HG03060 (cell line): ENCODE results near the gene RPE65.
"Not testable (repeated sequence)": the region's sequence is repeated elsewhere in the genome, so short reads cannot be mapped to it uniquely, and the experiment has no call there.

ENCODE experiments used
- ATAC-seq: cut with Tn5 transposase; IDR thresholded peaks from one replicate; pipeline ENCODE4 v1.9.1; 2021; ENCODE audit warnings: low read depth, moderate number of reproducible peaks; ENCODE audit not compliant: unreplicated experiment

RPE65 gene

DNA sequence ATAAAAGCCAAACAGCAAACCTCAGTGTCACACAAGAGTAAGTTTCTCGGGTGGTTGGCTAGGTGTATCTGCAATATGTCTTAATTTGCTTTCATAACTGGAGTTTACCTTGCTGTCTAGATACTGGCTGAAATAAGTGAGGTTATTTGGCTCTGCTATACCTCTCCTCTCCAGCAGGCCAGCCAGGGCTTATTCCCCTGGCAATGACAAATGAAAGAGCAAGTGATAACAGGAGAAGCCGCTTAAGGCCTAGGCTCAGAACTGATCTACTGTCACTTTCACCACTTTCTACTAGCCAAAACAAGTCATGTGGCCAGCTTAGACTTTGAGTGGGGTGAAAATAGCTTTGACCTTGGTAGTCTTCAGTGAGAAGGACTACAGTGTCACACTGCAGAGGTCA lies 4.8 kb upstream of the RPE65 start:
- ATAC-seq = no peak

- no peak for ATAC-seq
Measured at GRCh38 chr1:68453060-68453670, 3.4 kb upstream of the RPE65 start.

GRCh38 chr1:68448365-68448764 lies 1.4 kb downstream of the RPE65 start:
- ATAC-seq = no peak

GRCh38 chr1:68445709-68446108 lies 4.0 kb downstream of the RPE65 start:
- ATAC-seq = no peak

DNA sequence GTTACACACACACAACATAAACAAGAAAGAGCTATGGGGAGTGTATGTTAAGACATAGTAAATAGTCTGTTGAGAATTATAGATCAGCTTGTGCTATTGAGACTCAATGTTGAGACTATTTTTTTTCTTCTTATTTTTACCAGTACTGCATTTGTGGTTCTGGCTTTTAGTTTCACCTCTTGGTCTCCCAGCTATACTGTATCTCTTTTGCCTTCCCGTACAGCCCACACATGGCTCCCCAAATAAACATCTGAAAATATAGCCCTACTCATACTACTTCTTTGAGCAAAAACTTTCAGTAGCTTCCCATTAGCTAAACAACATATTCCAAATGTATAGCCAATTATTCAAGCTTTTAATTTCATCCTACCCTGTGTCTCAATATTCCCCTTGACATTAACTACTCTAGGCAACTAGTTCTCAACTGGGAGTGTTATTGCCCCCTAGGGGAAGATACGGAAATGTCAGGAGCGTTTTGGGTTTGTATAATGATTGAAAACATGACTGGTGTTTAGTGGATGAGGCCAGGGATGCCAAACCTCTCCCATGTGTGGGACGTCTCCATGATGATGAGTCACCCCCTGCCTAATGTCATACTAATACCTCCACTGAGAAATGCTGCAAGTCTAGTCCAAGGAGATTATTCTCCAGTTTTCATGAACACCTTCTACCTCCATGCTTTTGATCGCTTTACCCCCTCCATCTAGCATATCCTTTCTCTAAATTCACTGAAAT lies 6.8 kb downstream of the RPE65 start:
- ATAC-seq = peak; percentile 62

GRCh38 chr1:68442006-68442405 lies 7.7 kb downstream of the RPE65 start:
- no peak for ATAC-seq

- no peak for ATAC-seq
Measured at GRCh38 chr1:68438310-68438709, 11.4 kb downstream of the RPE65 start.

DNA sequence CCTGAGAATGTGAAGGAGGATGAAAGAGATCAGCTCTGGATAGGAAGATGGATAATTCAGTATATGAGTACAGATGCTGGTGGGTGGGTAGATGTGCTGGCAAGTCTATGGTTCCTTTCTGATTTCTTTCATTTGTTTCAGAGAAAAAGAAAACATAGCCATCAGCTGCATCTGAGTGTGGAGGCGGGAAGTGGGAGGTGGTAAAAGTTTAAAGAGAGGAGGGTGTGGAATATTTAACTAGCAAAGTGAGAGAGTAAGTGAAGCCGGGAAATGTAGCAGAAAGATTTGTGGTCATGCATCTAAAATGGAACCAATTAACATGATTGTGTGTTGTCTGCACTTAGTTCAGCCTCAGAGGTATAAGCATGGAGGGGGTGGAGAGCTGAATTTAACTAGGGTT lies 16.4 kb downstream of the RPE65 start:
- no peak for ATAC-seq

DNA sequence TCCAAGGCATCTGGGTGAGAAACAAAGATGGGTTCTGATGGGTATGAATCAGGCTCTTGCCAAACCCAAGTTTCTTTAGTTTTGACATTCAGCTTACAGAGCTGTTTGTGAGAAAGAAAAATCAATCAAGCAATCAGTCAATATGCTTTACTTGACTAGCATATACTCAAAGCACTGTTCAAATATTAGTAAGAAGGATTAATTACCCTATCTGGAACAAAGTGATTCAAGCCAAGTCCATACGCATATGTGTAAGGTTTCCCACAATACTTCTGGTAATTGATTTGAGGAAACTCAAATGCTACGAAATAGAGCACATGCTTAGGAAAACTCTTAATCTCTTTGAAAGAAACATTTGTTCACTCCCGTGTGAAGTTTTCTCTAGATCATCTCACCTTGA lies 18.7 kb downstream of the RPE65 start:
- no peak for ATAC-seq

- ATAC-seq = no peak
Measured at GRCh38 chr1:68429233-68429808, 20.4 kb downstream of the RPE65 start.

DNA sequence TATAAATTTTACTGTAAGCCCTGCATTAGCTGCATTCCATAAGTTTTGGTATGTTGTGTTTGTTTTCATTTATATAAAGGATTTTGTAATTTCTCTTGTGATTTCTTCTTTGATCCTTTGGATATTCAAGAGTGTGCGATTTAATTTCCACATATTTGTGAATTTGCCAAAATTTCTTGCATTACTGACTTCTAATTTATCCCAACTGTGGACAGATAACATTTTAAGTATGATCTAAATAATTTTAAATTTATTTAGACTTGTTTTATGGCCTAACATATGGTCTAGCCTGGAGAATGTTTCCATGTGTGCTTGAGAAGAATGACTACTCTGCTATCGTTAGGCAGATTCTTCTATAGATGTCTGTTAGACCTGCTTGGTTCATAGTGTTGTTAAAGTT lies 23.2 kb downstream of the RPE65 start:
- ATAC-seq = no peak

- ATAC-seq = no peak
Measured at GRCh38 chr1:68421350-68421749, 28.4 kb downstream of the RPE65 start.

- no peak for ATAC-seq
Measured at GRCh38 chr1:68409426-68409825, 40.3 kb downstream of the RPE65 start.

GRCh38 chr1:68401506-68401905 lies 48.2 kb downstream of the RPE65 start:
- no peak for ATAC-seq

- ATAC-seq = not testable (repeated sequence)
Measured at GRCh38 chr1:68395575-68395974, 54.2 kb downstream of the RPE65 start.

DNA sequence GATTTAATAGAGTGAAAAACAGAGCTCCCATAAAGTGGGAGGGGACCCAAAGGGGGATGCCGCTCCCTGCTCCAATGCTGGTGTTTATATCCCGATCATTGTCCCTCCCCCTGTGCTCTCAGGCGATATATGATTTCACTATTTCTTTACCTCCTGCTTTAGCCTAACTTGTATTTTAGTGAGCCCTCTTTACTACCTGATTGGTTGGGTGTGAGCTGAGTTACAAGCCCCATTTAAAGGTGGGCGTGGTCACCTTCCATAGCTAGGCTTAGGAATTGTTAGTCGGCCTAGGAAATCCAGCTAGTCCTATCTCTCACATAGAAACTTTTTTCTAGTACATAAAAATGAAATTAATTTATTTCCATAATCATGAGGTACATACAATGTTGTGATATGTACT lies 57.3 kb downstream of the RPE65 start:
- not testable (repeated sequence) for ATAC-seq

GRCh38 chr1:68385798-68386524 lies 63.8 kb downstream of the RPE65 start:
- ATAC-seq = not testable (repeated sequence)

DNA sequence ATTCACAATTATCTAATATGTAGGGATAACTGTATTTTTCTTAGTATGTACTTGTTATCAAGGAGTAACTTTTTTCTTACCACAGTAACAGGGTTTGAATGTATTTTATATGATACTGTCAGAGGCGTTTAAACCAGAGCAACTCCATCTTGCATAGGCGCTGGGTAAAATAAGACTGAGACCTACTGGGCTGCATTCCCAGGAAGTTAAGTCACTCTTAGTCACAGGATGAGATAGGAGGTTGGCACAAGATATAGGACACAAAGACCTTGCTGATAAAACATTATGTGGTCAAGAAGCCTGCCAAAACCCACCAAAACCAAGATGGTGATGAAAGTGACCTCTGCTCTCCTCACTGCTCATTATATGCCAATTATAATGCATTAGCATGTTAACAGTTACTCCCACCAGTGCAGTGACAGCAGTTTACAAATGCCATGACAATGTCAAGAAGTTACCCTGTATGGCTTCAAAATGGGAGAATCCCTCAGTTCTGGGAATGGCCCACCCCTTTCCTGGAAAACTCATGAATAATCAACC lies 64.8 kb downstream of the RPE65 start:
- ATAC-seq = no peak

- ATAC-seq = no peak
Measured at GRCh38 chr1:68384321-68384813, 65.4 kb downstream of the RPE65 start.

GRCh38 chr1:68383092-68383491 lies 66.7 kb downstream of the RPE65 start:
- no peak for ATAC-seq

DNA sequence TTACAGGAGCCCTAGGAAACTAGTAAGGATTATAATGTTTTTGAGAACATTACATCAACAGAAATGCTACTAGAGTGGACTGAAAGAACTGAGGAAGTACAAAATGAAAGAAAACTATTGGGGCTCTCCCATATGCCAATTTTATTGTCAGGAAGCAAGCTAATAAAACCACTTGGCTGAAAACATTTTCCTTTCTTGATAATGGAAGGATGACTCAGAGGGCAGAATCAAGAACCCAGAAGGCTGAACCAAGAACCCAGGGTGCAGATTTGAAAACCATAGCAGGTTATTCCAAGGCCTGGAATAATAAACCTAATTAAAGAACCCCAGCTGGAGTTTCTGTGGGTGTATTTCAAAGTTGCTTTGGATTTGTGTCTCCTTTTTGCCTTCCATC lies 70.7 kb downstream of the RPE65 start:
- no peak for ATAC-seq
